ENCODE measurements around the gene CEMIP2. TPM values are rescaled to one million over a fixed set of nuclear protein-coding genes. Genes with fewer than 3 reads are reported as not detected.

Gene CEMIP2
- total RNA-seq, 1 donor from 2014 or later, result 58.1 TPM

DNA sequence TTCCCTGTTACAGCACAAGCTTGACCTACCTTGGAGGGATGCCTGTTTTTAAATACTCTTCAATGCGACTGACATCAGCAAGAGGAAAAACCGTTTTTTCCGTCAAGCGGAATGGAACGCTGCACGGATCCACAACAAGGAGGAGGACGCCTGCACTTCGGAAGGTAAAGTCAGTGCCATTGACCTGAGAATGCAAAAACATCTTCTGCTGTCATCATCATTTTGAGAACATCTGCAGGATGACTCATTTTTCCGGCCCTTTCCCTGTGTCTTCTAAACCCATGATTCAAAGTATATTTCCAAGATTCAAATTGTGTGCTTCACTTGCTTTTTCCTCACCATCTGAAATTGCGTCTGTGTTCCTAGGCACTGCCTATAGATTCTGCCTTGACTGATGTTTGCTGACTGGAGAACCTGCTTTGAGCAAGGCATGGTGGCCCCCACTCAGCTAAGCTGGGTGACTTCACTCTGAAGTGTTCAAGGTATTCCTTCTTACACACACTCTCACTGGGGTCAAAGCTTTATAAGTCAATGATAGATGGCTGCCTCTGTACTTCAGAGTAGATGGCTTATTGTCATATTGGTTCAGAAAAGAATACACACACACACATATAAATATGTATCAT lies 78.1 kb downstream of the CEMIP2 start:
- TF ChIP-seq CTCF (conservative IDR thresholded peaks at IDR 0.05), result no peak
- Mint-ChIP-seq H3K4me1 (ENCODE audit: unreplicated experiment) (peaks cover 3% of the 10 kb centered on the region), H3K36me3 (peaks cover 30% of the 10 kb centered on the region), H3K27me3 (no peaks in the 10 kb centered on the region), H3K9me3 (no peaks in the 10 kb centered on the region), H3K4me3 (no peak overlapping the region), H3K27ac (no peak overlapping the region)
- DNase-seq (ENCODE audit: extremely low spot score, unreplicated experiment), result no peak

GRCh38 chr9:71687676-71688075 lies 80.6 kb downstream of the CEMIP2 start:
- Mint-ChIP-seq H3K4me1 (ENCODE audit: unreplicated experiment) (peaks cover 16% of the 10 kb centered on the region), H3K9me3 (no peaks in the 10 kb centered on the region), H3K36me3 (peaks cover 23% of the 10 kb centered on the region), H3K4me3 (no peak overlapping the region), H3K27me3 (no peaks in the 10 kb centered on the region), H3K27ac (no peak overlapping the region)
- no peak for TF ChIP-seq CTCF (conservative IDR thresholded peaks at IDR 0.05)
- no peak for DNase-seq (ENCODE audit: extremely low spot score, unreplicated experiment)

GRCh38 chr9:71685988-71686387 lies 82.3 kb downstream of the CEMIP2 start:
- Mint-ChIP-seq H3K9me3 (no peaks in the 10 kb centered on the region), H3K27ac (no peak overlapping the region), H3K4me3 (no peak overlapping the region), H3K36me3 (peaks cover 23% of the 10 kb centered on the region), H3K4me1 (ENCODE audit: unreplicated experiment) (peaks cover 25% of the 10 kb centered on the region), H3K27me3 (no peaks in the 10 kb centered on the region)
- DNase-seq (ENCODE audit: extremely low spot score, unreplicated experiment), result no peak
- no peak for TF ChIP-seq CTCF (conservative IDR thresholded peaks at IDR 0.05)

DNA sequence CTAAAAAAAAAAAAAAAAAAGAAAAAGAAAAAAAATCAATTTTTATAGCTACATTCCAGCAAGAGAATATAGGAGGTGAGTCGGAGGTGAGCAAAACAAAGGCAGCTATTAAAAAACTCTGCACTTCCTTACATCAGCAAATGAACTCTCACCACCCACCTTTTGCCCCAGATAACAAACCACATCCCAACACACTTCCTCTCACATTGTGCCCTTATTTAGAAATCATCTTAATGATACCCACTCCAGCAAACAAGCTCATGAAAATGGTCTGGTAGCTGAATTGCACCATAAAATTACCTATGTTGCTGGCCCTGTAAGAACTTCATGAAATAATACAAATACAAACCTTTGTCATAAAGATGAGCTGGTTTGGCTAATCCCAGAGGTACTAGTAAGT lies 82.9 kb downstream of the CEMIP2 start:
- Mint-ChIP-seq H3K36me3 (peaks cover 19% of the 10 kb centered on the region), H3K27me3 (no peaks in the 10 kb centered on the region), H3K27ac (no peak overlapping the region), H3K9me3 (no peaks in the 10 kb centered on the region), H3K4me1 (ENCODE audit: unreplicated experiment) (peaks cover 29% of the 10 kb centered on the region), H3K4me3 (no peak overlapping the region)
- no peak for DNase-seq (ENCODE audit: extremely low spot score, unreplicated experiment)
- no peak for TF ChIP-seq CTCF (conservative IDR thresholded peaks at IDR 0.05)

DNA sequence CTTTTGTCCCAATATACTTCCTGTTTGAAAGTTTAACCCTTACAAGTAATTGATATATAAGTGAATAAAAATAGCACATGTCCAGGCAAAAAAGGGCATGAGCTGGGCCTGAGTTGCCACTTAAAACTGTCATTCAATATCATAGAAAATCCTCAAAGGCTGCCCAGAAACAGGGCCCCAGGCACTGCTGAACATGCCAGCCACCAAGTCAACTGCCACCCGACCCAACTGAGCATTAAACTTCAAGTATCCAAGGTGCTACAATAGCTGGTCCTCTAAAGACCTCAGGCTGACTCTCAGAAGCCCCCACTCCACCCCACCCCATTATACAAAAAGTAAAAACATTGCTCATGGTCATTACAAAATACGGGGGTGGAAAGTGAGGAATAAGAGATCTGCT lies 83.7 kb downstream of the CEMIP2 start:
- no peak for TF ChIP-seq CTCF (conservative IDR thresholded peaks at IDR 0.05)
- Mint-ChIP-seq H3K27ac (no peak overlapping the region), H3K4me3 (no peak overlapping the region), H3K9me3 (no peaks in the 10 kb centered on the region), H3K36me3 (peaks cover 14% of the 10 kb centered on the region), H3K27me3 (no peaks in the 10 kb centered on the region), H3K4me1 (ENCODE audit: unreplicated experiment) (peaks cover 30% of the 10 kb centered on the region)
- DNase-seq (ENCODE audit: extremely low spot score, unreplicated experiment), result no peak

Data from type B pancreatic cell (in vitro differentiated cells).